Activated CD4-positive, alpha-beta memory T cell treated with anti-CD3 and anti-CD28 coated beads, Interleukin-2, amount 10 ng/mL, durations not matched to agents 7 days and 5 days (primary cell): ENCODE measurements around the gene KLF13. TPM values are rescaled to one million over a fixed set of nuclear protein-coding genes. Genes with fewer than 3 reads are reported as not detected.

ENCODE experiments used
- CTCF ChIA-PET: fragments of 350-600 bp; sonication (Branson Sonifier 250); formaldehyde crosslinking; loops from one replicate; lab custom pipeline; 2021; ENCODE audit warnings: antibody characterized with exemption, inconsistent platforms; lab: Charles Lee
- POLR2A ChIA-PET: fragments of 350-600 bp; sonication (Branson Sonifier 250); formaldehyde crosslinking; loops from one replicate; lab custom pipeline; 2021; ENCODE audit warnings: antibody characterized with exemption; lab: Charles Lee
- DNase-seq: peaks from one replicate; pipeline ENCODE4 v3.0.0-alpha.2; 2020
- H3K27ac Mint-ChIP-seq: one replicate; pipeline ENCODE4 v1.8.0; 2021; ENCODE audit warnings: mild to moderate bottlenecking, mixed read lengths
- H3K27me3 Mint-ChIP-seq: one replicate; pipeline ENCODE4 v1.8.0; 2021; ENCODE audit warnings: mixed read lengths
- H3K36me3 Mint-ChIP-seq: one replicate; pipeline ENCODE4 v1.8.0; 2021; ENCODE audit warnings: low read depth, mixed read lengths
- H3K4me1 Mint-ChIP-seq: one replicate; pipeline ENCODE4 v1.8.0; 2021; ENCODE audit warnings: mixed read lengths
- H3K4me3 Mint-ChIP-seq: one replicate; pipeline ENCODE4 v1.8.0; 2021; ENCODE audit warnings: mild to moderate bottlenecking, mixed read lengths
- H3K9me3 Mint-ChIP-seq: one replicate; pipeline ENCODE4 v1.8.0; 2021; ENCODE audit warnings: mixed read lengths
- total RNA-seq, 2 experiments: library from RNA; stranded (reverse); gene quantifications; one replicate each; pipeline ENCODE4 v1.2.3, GENCODE V29; 2021

Gene KLF13
- total RNA-seq, 2 experiments from 2014 or later: 199 TPM

DNA sequence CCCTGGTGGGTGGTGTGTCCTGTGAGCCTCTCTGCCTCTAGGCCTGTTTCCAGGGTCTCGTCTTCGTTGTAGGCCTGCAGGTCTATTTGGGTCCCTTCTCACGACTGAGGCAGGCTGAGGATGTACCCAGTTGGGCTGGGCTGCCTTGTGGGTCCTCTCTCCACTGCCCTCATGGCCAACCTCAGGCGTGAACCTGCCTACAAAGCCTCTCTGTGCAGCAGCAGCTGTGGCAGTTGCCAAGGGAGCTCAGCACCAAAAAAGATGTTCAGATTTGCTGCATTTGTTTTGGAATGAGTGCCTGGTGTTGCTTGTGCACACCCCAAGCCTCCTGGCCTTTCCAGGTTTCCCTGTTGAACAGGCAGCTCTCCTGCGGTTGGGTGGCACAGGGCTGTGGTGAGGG is 13.4 kb downstream of the KLF13 start:
- POLR2A ChIA-PET: interaction anchor here (13.8 to 21.7 kb wide), 2 partner anchors 12 to 21 kb away, joined by 161 to 374 read pairs; partner anchors contain the start of gene KLF13
- peak overlapping the region; percentile 97 for H3K27ac Mint-ChIP-seq
- CTCF ChIA-PET: no interaction called here

DNA sequence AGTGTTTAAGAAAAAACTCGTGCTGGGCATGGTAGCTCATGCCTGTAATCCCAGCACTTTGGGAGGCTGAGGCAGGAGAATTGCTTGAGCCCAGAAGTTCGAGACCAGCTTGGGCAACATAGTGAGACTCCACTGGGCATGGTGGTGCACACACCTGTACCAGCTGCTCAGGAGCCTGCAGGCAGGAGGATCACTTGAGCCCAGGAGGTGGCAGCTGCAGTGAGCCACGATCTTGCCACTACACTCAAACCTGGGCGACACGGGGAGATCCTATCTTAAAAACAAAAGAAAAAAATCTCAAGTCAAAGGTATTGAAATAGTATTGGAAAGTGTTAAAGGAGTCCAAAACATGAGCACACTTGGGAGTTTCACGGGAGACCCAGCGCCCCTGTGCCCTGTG is 14.0 kb downstream of the KLF13 start:
- no peaks in the 10 kb centered on the region for H3K9me3 Mint-ChIP-seq
- CTCF ChIA-PET: interaction anchor here (3.4 kb wide), 1 partner anchor 25 kb away, joined by 12 read pairs; no protein-coding TSS in a partner anchor
- DNase-seq: no peak
- POLR2A ChIA-PET: interaction anchor here (13.8 to 21.7 kb wide), 2 partner anchors 13 to 20 kb away, joined by 161 to 374 read pairs; partner anchors contain the start of gene KLF13
- no peaks in the 10 kb centered on the region for H3K27me3 Mint-ChIP-seq
- peaks cover 100% of the 10 kb centered on the region for H3K4me1 Mint-ChIP-seq
- H3K36me3 Mint-ChIP-seq: peaks cover 27% of the 10 kb centered on the region
- no peak overlapping the region for H3K4me3 Mint-ChIP-seq
- H3K27ac Mint-ChIP-seq: peak overlapping the region; percentile 97

More for the DNA sequence above, 13.4 kb downstream of the KLF13 start:
- H3K36me3 Mint-ChIP-seq: peaks cover 28% of the 10 kb centered on the region
- H3K9me3 Mint-ChIP-seq: no peaks in the 10 kb centered on the region
- no peak for DNase-seq
- peaks cover 99% of the 10 kb centered on the region for H3K4me1 Mint-ChIP-seq
- H3K27me3 Mint-ChIP-seq: no peaks in the 10 kb centered on the region
- H3K4me3 Mint-ChIP-seq: no peak overlapping the region

DNA sequence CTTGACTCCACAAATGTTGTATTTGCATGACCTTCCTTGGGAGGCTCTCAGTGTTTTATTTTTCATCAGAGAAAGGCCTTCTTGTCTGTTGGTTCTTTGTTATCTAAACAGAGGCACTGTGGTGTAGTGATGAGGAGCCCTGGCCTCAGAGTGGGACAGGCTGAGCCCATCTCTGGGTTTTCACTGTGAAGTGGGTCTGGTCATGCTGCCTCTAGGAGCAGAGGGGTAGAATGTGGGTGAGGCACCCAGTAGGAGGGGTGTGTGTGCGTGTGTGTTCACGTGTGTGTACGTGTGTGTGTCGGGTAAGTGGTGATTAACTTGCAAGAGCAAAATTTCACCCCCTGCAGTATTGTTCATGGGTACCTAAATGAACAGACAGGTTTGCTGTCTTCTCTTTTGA is 14.4 kb downstream of the KLF13 start:
- CTCF ChIA-PET: interaction anchor here (3.4 kb wide), 1 partner anchor 24 kb away, joined by 12 read pairs; no protein-coding TSS in a partner anchor
- H3K4me1 Mint-ChIP-seq: peaks cover 100% of the 10 kb centered on the region
- H3K27me3 Mint-ChIP-seq: no peaks in the 10 kb centered on the region
- H3K4me3 Mint-ChIP-seq: no peak overlapping the region
- H3K36me3 Mint-ChIP-seq: peaks cover 32% of the 10 kb centered on the region
- peak overlapping the region; percentile 97 for H3K27ac Mint-ChIP-seq
- no peaks in the 10 kb centered on the region for H3K9me3 Mint-ChIP-seq
- DNase-seq: no peak
- POLR2A ChIA-PET: interaction anchor here (2.7 to 21.7 kb wide), 3 partner anchors 13 to 94 kb away, joined by 15 to 374 read pairs (median 161); partner anchors contain the start of gene KLF13

DNA sequence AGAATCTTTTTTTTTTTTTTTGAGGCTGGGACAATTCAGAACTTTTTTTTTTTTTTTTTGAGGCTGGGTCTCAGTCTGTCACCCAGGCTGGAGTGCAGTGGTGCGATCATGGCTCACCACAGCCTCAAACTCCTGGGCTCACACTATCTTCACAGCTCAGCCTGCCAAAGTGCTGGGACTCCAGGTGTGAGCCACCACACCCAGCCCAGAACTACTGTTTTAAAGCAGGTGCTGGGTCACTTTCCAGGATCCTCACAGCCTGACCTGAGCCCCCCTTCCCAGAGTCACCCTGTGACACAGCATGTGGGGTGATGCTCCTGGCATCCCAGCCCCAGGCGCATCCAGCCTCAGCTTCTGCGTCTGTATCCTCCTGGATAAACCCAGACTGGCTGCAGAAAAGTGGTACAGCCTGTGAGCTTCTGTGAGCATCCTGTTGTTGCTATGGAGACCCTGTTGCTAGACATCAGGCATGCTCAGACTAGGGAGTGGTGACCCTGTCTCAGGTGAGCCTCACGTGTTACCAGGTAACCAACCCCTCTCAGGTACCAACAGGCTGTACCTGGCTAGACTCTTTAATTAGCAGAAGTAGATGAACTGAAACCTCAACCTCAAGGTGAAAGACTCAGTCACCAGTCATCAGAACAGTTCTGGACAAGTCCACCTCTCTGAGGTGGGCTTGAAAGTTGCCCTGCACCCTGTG is 15.0 kb downstream of the KLF13 start:
- no peak for DNase-seq
- Mint-ChIP-seq H3K27me3 (no peaks in the 10 kb centered on the region), H3K36me3 (peaks cover 34% of the 10 kb centered on the region), H3K9me3 (no peaks in the 10 kb centered on the region), H3K4me1 (peaks cover 100% of the 10 kb centered on the region), H3K4me3 (no peak overlapping the region), H3K27ac (peak overlapping the region; percentile 97)
- CTCF ChIA-PET: interaction anchor here (3.4 kb wide), 1 partner anchor 24 kb away, joined by 12 read pairs; no protein-coding TSS in a partner anchor
- POLR2A ChIA-PET: interaction anchor here (0.6 to 21.7 kb wide), 6 partner anchors 10 to 93 kb away, joined by 3 to 374 read pairs (median 10); partner anchors contain the start of gene KLF13

DNA sequence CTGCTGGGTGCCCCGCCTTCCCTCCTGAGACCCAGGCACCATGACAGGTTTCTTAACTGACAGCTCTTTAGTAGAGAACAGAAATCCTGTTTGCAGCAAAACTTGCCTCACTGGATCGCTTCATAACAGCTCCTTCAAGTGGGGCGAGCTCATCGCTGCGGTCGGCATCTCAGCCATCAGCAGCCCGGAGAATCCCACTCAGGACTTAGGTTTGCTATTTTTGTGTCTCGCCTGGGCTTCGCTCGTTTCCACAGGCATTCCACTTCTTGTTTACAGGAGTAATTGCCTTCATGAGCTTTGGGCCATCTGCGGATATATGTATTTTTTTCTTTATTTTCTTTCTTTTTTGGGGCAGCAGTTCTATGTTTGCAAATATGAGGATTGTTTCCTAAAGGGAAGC is 15.7 kb downstream of the KLF13 start:
- no peak for DNase-seq
- ChIA-PET POLR2A (interaction anchor here (0.6 to 21.7 kb wide), 7 partner anchors 10 to 92 kb away, joined by 3 to 374 read pairs (median 5); partner anchors contain the start of gene KLF13), CTCF (interaction anchor here (0.7 to 3.4 kb wide), 8 partner anchors 10 to 148 kb away, joined by 3 to 12 read pairs (median 3); no protein-coding TSS in a partner anchor)
- Mint-ChIP-seq H3K9me3 (no peaks in the 10 kb centered on the region), H3K4me3 (peak overlapping the region; percentile 58), H3K4me1 (peaks cover 100% of the 10 kb centered on the region), H3K27ac (peak overlapping the region; percentile 97), H3K36me3 (peaks cover 39% of the 10 kb centered on the region), H3K27me3 (no peaks in the 10 kb centered on the region)

DNA sequence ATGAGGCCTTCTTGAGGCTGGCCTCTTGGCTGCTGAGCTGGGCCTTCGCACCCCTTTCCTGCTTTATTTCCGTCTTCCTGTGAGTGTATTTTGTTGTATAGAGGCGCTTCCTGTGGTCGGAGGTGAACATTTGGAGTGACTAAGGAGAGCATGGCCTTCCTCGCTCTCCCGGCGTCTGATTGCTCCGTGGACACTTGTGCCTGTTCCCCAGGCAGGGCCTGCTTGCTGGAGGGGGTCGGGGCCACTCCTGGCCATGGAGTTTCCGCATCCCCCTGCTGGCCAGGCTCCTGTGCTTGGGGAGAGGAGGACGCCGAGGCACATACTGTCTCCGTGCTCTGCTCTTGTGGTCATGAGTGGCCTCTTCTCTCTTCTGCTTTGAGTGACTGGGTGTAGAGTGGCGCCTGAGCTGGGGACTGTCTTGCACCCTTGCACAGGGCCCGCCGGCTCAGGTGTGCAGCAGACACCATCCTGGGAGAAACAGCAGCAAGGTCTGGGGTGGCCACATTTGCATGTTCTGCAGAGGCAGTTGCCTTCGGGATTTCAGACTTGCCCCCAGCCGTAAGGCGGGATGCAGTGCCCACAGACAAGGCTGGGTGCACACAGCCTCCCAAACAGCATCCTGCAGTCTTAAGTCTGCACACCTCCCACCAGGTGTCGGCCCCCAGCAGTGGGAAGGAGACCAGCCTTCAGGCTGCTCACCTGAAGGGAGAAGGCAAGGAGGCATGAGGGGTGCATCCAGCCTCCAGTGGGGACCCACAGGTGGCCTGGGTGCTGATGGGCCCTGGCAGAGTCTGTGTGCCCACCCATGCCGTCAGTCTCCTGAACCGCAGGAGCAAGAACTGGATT is 16.4 kb downstream of the KLF13 start:
- Mint-ChIP-seq H3K36me3 (peaks cover 45% of the 10 kb centered on the region), H3K27me3 (no peaks in the 10 kb centered on the region), H3K9me3 (no peaks in the 10 kb centered on the region), H3K27ac (peak overlapping the region; percentile 97), H3K4me1 (peaks cover 100% of the 10 kb centered on the region), H3K4me3 (peak overlapping the region; percentile 58)
- ChIA-PET CTCF (interaction anchor here (0.7 to 3.4 kb wide), 8 partner anchors 9 to 147 kb away, joined by 3 to 12 read pairs (median 3); no protein-coding TSS in a partner anchor), POLR2A (interaction anchor here (0.7 to 21.7 kb wide), 5 partner anchors 11 to 92 kb away, joined by 3 to 374 read pairs (median 15); partner anchors contain the start of gene KLF13)
- peak; percentile 52 for DNase-seq

DNA sequence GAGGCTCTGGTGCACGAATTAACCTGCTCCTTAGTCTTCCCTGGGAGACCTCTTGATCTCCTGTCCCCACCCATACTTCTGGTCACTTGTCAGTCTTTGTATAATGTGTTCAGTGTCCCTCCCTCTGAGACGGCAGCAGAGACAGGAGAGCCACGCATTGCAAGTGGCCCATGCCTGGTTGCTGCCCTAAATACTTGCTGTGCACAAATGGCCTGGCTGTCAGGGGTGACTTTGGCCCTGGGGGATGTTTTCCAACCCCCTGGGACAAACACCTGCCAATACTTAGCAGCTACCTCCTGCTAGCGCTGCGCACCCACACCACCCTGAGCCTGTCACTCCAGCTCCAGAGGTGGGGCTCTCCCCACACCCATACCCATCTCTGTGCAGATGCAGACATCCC is 17.2 kb downstream of the KLF13 start:
- ChIA-PET POLR2A (interaction anchor here (2.4 to 21.7 kb wide), 4 partner anchors 11 to 92 kb away, joined by 6 to 374 read pairs (median 108); partner anchors contain the start of gene KLF13), CTCF (interaction anchor here (1.4 to 3.4 kb wide), 3 partner anchors 22 to 145 kb away, joined by 3 to 12 read pairs (median 6); no protein-coding TSS in a partner anchor)
- H3K4me1 Mint-ChIP-seq: peaks cover 100% of the 10 kb centered on the region
- peaks cover 51% of the 10 kb centered on the region for H3K36me3 Mint-ChIP-seq
- peak overlapping the region; percentile 97 for H3K27ac Mint-ChIP-seq
- H3K9me3 Mint-ChIP-seq: no peaks in the 10 kb centered on the region
- DNase-seq: no peak
- peak overlapping the region; percentile 38 for H3K4me3 Mint-ChIP-seq
- no peaks in the 10 kb centered on the region for H3K27me3 Mint-ChIP-seq

DNA sequence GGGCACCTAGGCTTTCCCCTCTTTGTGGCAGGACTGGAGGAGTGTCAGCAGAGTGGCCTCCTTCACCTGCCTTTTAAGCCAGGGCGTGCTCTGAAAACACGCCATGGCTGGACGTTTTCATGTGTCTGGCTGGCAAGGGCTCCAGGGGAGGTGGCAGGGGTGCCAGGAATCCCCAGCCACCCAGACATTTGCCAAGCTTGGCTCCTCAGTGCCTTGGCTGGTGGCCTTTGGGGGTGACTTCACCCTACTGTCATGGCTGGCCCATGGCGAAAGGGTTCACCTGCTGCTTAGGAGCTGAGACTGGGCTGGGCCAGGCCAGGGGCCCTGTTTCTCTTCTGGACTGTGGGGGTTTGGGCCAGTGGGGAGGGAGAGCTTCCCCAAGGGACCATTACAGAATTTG is 17.6 kb downstream of the KLF13 start:
- Mint-ChIP-seq H3K36me3 (peaks cover 52% of the 10 kb centered on the region), H3K4me1 (peaks cover 100% of the 10 kb centered on the region), H3K4me3 (peak overlapping the region; percentile 89), H3K27ac (peak overlapping the region; percentile 97), H3K27me3 (no peaks in the 10 kb centered on the region), H3K9me3 (no peaks in the 10 kb centered on the region)
- ChIA-PET POLR2A (interaction anchor here (1.4 to 21.7 kb wide), 5 partner anchors 11 to 91 kb away, joined by 4 to 374 read pairs (median 55); partner anchors contain the start of gene KLF13), CTCF (interaction anchor here (0.8 to 1.5 kb wide), 2 partner anchors 17 to 144 kb away, joined by 4 to 6 read pairs; no protein-coding TSS in a partner anchor)
- no peak for DNase-seq

DNA sequence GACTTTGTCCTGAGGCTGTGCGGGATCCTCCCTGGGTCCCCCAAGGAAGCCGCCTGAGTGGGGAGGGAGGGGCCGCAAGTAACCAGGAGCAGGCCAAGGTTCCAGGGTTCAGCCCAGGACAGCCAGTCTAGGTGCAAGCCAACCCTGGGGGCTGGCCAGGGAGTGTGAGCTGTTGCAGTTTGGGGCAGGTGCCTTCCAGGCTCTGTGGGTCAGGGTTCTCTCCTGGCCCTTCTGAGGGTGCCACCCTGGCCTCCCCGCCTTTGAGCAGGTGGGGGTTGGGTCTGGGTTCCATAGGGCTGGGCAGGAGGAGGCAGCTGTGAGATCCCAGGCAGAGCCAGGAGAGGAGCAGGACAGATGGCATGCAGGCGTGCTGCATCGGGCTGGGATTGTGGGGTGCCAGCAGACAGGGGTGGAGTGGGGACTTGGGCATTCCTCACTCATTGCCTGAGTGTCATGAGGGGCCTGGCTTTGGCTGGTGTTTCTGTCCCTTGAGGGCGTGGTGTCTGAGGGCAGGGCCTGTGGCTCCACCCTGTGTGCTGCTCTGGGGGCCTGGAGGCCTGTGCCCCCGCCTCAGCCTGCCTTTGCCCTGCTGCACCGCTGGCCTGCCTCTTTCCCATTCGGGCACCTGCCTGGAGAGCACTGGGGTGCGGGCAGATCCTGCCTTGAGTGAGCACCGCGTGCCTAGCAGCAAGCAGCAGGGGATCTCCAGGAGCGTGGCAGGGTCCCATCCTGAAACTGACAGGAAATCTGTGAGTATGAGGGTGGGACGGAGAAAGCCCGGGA is 18.4 kb downstream of the KLF13 start:
- ChIA-PET POLR2A (interaction anchor here (1.1 to 21.7 kb wide), 7 partner anchors 12 to 130 kb away, joined by 3 to 374 read pairs (median 6); partner anchors contain the start of gene KLF13), CTCF (interaction anchor here (0.8 to 2.7 kb wide), 7 partner anchors 12 to 143 kb away, joined by 3 to 12 read pairs (median 6); no protein-coding TSS in a partner anchor)
- DNase-seq: no peak
- Mint-ChIP-seq H3K27ac (peak overlapping the region; percentile 97), H3K4me3 (peak overlapping the region; percentile 89), H3K27me3 (no peaks in the 10 kb centered on the region), H3K4me1 (peaks cover 100% of the 10 kb centered on the region), H3K9me3 (no peaks in the 10 kb centered on the region), H3K36me3 (peaks cover 57% of the 10 kb centered on the region)

DNA sequence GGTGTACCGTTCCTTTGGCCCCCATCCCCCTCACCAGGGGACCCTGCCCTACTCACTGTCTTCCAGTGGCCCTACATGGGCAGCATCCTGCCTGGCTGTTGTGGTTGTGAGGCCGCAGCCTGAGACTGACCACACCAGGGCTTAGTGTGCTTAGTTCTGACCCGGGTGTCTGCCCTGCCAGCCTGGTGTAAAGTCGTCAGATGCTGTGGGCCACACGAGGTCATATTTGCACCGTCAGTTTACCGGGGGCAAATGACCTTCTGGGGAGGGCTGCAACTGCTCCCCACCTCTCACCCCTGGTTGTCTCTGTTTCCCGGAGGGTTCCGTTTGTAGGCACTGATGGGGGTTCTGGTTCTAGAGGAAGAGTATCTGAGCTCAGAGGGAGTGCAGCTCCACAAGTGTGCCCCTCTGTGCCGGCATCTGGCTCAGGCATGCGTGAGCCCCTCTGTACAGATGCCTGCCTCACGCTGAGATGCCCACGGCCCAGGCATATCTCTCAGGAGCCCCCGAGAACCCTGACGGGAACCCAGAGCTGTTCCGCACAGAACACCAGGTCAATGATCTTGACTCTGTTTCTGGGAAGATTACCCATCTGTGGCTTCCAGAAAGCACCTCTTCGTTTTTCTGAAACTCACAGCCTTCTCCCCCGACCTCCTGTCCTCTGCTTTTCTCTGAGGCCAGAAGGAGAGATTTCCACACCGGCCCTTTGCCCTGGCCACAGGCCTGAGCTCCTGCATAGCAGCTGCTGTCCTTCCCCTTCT is 19.2 kb downstream of the KLF13 start:
- peak overlapping the region; percentile 97 for H3K27ac Mint-ChIP-seq
- CTCF ChIA-PET: interaction anchor here (1.0 to 3.3 kb wide), 10 partner anchors 11 to 145 kb away, joined by 3 to 12 read pairs (median 4); no protein-coding TSS in a partner anchor
- H3K4me3 Mint-ChIP-seq: peak overlapping the region; percentile 89
- H3K27me3 Mint-ChIP-seq: no peaks in the 10 kb centered on the region
- peaks cover 58% of the 10 kb centered on the region for H3K36me3 Mint-ChIP-seq
- peaks cover 100% of the 10 kb centered on the region for H3K4me1 Mint-ChIP-seq
- DNase-seq: peak; percentile 47
- no peaks in the 10 kb centered on the region for H3K9me3 Mint-ChIP-seq
- POLR2A ChIA-PET: interaction anchor here (0.6 to 21.7 kb wide), 16 partner anchors 8 to 145 kb away, joined by 3 to 374 read pairs (median 4); partner anchors contain the start of gene KLF13
